RCC 7860 (cell line): ENCODE measurements around the gene CBX4.
A peak's percentile ranks its signal among the peaks of the same experiment; 100 is the strongest.

Experiments
- DNase-seq: peaks from one replicate; pipeline ENCODE4 v3.0.0-alpha.2; 2015; ENCODE audit warnings: low spot score
- FAIRE-seq: peaks from 2 replicates; lab custom pipeline; 2012; peaks lifted over from hg19 to GRCh38; lab: Jason Lieb, UNC

Gene CBX4

DNA sequence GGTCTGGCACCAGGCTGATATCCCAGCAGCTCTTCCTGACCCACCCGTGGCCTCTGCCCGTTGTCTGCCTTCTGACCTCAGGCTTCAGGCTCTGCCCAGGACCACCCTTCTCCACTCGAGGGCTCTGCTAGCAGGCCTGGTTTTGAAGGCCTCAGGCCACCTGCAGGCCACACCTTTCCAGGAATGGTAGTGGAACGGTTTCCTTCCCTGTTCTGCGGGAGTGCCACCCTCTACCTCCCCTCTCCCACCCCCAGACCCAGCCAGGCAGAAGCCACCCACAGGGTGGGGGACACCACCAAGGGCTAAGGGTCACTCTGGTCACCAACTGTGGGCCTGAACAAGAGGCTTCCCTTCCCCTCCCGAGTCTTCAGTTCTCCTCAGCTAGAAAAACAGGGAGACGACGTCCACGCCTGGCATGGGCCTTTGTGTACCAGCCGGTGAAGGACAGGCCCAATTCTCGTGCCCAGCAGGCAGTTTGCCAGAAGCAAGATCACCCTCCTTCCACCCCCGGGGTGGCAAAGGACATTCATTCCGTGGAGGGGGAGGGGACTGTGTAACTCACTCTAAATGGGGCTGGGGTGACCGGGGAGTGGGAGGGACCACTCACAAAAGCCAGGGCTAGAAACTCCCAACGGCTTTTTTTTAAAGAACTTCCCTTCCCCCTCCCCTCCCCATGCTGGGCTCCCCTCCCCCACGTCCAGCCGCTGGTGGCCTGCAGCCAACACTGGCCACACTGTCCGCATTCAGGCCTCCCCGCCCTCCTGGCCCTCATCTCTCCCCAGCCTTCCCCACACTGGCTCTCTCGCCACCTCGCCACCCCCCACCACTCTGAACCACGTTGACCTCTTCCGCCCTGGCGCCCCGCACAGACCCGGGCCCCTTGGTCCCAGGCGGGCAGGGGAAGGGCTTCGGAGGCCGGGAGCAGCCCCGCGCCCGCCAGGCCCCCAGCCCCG is 7.7 kb downstream of the CBX4 start:
- DNase-seq = peak; percentile 65
- no peak for FAIRE-seq

DNA sequence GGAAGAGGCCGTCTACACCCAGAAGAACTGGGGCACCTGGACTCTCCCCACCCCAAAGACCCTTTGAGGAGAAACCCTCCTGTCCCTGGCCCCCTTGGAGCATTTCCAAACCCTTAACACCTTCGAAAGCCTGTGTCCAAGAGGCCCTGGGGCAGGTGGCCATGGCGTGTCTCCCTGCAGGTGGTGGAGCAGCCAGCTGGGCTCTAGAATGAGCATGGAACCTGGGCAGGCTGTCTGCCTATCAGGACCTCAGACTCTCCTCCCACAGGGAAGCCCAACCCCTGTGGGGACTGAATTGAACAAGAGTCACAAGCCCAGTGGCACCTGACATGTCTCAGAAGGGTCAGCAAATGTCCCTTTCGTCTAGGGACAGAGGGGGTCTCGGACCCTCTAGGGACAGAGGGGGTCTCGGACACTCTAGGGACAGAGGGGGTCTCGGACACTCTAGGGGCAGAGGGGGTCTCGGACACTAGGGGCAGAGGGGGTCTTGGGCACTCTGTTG is 8.4 kb downstream of the CBX4 start:
- no peak for FAIRE-seq
- DNase-seq = no peak

DNA sequence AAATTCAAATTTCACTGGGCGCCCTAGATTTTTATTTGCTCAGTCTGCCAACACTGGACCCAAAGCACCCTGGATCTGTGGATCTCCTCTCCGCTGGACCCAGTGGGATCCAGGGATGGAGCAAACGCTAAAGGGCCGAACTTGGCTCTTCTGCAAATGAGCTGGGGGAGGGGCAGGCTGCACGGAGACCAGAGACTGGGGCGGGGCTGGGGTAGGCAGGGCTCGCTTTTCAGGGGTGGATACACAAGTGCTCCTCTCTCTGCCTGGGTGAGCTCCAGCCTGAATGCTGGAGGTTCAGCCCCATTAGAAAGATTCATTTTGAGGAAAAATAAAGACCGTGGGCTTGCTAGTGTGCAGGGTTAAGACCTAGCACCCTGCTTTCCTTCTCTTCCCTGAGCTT is 8.9 kb downstream of the CBX4 start:
- no peak for FAIRE-seq

DNA sequence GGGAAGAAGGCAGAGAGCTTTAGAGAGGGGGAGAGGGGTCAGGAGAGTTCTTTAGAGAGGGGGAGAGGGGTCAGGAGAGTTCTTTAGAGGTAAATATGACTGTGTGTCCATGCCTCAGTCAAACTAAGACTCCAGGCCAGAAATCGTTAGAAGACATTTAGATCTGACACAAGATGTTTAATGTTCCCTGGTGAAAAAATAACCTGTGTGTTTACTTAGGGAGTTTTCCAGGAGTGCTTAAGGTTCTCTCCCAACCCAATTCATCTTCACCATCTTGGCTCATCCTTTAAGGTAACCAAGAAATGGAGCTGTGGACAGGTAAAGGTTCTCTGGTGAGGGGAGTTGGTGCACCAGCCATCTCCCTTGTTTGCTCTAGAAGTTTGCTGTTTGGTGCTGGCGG is 9.8 kb downstream of the CBX4 start:
- FAIRE-seq (no peak), DNase-seq (no peak)

More for the DNA sequence above, 8.9 kb downstream of the CBX4 start:
- no peak for DNase-seq

DNA sequence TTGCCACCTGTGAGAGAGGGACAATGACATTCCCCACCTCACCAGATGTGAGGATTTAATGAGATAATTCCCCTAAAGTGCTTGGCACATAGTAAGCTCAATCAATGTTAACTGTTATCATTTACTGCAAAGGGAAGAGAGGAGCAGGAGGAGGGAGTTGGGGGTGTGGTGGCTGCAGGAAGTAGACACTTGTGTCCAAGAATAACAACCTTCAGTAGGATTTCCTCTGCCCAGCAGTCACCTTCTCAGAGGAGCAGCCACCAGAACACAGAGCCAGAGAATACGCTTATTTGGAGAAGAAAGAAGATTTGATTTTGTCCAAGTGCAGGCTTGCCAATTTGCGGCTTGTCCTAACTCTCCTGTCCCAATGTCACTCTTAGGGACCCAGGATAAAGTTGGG is 10.2 kb downstream of the CBX4 start:
- DNase-seq = no peak
- no peak for FAIRE-seq

DNA sequence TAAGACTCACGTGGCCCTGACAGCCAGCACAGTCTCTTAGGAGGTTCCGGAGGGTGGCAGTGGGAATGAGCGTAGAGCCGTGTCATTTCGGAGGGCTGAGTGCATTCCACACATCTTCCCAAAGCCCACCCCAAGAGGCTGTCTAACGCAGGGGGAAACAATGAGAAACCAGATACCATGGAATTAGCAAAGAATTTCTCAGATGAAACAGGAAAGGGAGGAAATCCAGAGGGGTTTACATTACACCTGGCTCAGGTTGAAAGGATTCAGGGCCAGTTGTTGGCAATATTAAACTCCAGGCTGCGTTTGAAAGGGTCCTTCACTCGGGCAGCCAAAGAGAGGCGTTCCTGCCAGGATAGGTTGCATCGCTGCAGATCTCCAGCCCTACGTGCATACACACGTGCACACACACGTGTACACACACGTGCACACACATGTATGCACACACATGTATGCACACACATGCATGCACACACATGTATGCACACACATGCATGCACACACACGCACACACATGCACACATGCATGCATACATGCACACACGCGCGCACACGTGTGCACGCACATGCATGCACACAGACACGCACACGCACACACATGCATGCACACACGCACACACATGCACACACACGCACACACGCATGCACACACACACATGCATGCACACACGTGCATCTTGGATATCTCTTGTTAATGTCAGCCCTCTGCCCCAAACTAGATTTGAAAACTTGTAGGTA is 12.2 kb downstream of the CBX4 start:
- FAIRE-seq (no peak), DNase-seq (no peak)

DNA sequence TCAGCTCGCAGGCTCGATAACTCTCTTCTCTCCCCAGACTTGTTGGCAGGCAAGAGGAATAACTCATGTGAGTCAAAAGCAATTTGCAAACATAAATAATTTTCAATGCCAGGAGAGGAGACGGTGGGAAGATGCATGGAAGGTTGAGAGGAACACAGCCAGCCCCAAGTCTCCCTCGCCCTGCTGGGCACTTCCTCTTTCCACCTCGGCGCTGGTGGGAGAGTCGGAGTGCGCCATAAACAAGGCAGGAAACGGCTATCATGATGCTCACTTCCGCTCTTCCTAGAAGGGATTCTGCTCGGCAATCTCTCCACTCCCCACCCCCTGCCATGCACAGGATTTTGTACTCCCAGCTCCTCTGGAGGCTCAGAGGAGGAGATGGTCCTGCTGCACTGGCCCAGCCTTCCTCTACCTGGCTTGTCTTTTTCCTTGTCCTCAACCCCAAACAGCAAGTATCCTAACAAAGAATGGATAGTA is 13.0 kb downstream of the CBX4 start:
- no peak for DNase-seq

DNA sequence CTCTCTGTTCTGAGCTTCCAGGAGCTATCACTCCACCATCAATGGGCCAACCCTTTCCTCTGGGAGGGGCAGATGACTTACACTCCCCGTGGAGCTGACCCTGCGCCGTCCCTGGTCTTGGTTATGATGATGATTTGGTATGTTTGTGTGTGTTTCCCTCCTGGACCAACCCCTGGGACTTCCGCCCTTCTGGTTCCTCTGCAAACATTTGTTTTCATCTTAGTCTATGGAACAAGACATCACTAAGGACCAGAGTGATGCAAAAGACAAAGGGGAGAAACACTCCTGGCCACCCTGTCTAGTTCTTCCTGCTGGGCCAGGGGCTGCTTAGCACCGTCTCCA is 13.7 kb downstream of the CBX4 start:
- no peak for FAIRE-seq
- DNase-seq = no peak

More for the DNA sequence above, 13.0 kb downstream of the CBX4 start:
- FAIRE-seq = no peak

DNA sequence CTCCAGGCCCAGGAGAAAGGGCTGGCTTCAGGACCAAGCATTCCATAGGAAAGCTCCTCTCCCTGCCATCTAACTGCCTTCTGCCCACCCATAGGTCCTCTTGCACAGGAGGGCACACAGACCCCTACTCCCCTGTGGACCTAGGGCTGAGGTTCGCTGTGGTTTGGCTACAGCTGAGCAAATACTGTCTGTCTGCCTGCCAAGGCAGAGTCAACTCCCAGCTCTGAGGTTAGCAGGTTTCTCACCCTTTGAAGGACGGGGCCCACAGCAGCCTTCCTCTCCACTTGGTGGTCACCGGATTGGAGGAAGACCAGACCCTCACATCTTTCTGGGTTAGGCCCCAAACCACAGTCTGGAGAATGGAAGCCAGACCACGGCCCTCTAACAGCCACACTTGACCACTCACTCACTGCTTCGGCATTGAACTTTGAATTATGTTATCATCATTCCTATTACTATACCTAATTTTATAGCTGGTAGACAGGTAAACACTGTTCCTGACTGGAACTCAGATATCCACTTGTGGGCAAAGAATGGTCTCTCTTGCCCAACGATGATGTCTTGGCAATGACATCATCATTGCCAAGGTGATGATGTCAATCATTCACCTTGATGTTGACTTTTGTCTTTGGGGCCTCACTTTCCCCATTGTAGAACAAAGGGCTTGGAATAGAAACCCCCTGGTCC is 14.2 kb downstream of the CBX4 start:
- DNase-seq = no peak
- no peak for FAIRE-seq

DNA sequence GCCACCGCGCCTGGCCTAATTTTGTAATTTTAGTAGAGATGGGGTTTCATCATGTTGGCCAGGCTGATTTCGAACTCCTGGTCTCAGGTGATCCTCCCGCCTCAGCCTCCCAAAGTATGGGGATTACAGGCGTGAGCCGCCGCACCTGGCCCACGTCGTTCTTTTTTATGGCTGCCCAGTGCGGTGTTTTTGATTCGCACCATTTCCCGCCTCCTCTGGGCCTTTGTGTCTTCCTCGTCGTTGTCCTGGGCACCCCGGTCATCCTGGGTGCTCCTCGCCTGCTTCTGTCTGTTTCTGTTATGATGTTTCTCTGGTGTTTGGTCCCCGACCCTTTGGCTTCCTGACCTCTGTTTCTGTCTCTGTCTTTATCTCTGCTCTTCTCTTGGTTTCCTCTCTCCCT is 15.0 kb downstream of the CBX4 start:
- FAIRE-seq (no peak), DNase-seq (no peak)

DNA sequence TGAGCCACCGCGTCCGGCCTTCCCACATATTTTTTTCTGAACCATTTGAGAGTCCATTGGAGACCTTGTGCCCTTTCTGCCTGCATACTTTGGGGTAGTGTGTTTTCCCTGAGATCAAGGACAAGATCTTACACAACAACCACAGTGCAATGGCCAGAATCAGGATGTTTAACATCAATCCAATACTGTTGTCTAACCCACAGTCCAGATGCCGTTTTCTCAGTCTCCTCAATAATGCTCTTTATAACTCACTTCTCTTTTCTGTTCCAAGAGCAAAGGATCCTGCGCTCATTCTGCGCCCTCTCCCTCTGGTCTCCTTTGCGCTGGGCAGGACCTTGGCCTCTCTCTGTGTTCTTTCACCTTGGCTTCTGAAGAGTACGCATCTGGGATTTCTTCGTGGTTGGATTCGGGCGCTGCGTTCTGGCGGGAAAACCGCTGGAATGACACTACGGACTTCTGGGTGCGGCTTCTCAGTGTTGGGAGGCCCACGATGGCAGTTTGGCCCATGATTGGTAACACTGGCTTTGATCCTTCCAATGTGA is 16.6 kb downstream of the CBX4 start:
- DNase-seq (no peak), FAIRE-seq (no peak)

DNA sequence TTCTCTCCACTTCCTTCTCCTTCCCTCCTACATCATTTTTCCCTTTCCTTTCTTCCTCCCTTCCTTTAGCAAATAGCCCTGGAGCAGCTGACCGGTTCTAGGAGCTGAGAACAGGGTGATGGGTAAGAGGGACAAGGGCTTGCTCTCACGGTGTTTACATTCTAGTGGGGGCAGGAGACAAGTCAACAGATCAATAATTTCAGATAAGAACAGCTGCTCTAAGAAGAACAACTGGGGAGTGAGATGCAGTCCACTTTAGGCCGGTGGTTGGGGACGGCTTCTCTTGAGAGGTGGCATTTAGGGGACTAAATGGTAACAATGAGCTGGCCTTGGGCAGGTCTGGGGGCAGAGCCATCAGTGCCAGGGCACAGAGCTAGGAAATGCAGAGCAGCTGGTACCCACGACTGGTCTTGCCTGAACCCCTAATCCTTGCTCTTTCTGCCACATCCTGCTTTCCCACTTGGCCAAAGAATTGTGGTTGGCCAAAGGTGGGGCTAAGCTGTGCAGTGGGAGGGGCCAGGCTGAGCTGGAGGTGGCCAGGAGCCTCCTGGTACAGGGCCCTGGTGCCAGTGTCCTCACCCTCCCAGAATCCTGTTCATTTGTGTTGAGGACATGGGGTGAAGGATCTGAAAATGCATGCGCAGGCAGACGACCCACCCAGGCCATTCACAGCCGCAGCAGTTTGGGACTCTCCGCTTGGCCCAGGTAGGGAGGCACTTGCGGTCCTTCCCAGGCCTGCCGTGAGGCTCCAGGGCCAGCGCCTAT is 17.7 kb downstream of the CBX4 start:
- FAIRE-seq (no peak), DNase-seq (no peak)

DNA sequence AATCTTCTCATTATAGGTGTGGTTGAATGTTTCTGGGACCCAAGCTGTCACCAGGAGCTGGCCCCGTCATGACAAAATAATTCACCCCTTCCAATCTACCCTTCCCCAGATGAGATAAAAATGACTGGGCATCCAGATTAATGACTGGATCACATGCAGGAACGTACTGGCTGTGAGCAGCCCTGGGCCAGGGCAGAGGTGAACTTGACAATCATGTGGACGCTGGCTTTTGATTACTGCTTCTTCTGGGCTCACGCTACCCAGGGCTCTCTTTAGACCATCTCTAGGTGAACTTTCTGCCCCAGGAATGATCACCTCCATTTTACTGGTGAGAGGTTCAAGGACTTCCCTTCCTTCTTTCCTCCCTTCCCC is 18.3 kb downstream of the CBX4 start:
- no peak for DNase-seq
- no peak for FAIRE-seq

DNA sequence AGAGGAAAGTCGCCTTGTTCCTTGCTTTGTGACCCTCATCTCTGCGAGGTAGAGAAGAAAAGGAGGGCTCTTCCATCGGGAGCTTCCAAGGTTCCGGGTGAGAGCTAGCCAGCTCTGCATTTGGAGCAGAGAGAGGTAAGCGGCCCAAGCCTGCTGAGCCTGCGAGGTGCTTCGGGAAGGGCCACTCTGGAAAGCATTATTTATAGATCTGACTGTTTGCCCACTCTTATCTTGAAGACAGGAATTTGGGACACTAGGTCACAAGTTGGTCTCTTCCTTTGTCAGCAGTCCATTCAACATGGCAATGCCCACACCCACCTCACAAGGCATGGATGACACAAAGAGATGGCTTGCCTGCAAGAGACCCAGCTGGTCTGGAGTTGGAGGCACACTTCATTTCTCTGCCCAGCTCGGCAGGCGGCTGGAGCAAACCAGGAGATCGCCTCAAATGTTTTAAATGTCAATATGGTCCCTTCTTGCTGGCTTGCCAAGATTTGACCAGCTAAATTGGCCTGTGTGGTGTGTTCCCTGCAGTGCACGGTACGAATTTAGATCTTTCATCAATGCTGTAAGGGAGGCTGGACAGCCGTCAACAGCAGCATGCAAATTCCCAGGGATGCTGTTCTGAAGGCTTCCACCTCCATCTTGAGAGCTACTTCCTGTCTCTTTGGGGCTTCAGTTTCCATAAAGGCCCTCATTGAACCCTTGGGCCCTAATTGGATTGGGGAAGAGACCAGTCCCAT is 19.5 kb downstream of the CBX4 start:
- FAIRE-seq = no peak
- DNase-seq = no peak

DNA sequence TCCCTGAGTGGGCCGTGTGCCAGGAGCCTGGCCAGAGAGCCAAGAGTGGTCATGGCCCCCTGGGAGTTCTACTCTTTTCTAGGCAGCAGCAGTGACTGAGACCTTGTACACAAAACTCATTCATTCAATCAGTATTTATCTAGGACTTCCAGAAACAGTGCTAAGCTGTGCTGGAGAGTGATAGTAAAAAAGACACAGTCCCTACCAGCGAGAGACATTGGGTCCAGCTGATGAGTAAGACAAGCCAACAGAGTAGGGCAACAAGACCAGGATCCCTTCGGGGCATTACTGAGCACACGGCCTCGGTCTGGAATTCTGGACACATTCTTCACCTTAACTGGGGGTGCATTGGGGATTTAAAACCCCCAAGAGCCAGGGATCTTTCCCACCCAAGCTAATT is 20.2 kb downstream of the CBX4 start:
- no peak for FAIRE-seq
- no peak for DNase-seq

DNA sequence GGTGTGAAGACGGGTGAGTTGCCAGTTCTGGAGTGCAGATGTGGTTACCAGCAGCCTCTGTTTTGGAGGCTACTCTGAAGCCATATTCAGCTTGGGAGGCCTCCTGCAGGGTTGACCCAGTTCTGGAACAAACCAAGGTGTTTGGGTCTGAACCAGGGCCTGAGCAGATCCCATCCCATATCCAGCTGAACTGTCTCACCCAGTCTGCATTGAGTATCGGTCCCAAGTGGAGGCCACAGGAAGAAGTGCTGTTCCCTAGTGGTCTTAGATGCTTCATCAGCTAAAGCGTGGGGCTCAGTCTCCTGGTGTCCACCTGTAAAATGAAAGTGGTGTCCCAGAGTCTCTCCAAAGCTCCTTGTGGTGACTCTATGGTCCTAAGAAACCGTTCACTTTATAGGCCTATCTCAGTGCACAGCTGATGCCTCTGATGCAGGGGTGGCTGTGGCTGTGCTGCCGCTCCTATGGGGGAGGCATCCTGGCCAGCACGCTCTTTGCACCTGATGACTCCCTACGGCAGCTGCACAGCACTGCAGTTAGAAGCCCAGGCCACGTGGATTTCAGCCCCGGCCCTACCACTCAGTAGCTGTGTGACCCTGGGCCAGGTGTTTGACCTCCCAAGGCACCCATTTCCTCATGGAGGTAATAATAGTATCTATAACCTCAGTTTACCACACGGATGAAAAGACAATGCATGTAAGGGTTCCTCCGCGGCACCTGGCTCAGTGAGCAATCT is 21.0 kb downstream of the CBX4 start:
- DNase-seq (no peak), FAIRE-seq (no peak)

DNA sequence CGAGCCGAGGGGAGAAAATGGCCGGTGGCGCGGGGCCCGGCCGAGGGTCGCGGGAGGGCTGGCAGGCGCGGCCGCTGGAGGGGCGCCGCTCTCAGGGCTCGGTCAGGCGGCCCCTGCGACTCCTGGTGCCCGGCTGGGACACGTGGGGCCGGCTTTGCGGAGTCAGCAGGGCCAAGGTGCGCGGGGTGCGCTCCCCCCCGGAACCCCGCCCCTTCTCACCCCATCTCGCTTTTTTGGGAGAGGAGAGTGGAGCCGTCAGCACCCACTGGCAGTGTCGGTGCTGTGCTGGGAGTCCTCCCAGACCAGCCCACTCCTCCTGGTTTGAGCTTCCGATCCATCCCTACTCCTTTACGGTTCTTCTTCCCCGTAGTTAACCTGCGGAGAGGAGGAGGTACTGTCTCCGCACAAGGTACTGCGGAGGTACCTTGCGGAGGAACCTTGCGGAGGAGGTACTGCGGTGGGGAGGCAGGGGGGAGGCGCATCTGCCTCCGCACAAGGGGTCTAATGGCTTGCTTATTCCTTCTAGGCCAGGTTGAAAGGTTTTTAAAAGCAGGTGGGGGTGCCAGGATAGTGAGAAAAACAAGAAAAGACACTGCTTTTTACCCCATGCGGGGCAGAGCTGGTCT is 23.3 kb downstream of the CBX4 start:
- DNase-seq (no peak), FAIRE-seq (no peak)

DNA sequence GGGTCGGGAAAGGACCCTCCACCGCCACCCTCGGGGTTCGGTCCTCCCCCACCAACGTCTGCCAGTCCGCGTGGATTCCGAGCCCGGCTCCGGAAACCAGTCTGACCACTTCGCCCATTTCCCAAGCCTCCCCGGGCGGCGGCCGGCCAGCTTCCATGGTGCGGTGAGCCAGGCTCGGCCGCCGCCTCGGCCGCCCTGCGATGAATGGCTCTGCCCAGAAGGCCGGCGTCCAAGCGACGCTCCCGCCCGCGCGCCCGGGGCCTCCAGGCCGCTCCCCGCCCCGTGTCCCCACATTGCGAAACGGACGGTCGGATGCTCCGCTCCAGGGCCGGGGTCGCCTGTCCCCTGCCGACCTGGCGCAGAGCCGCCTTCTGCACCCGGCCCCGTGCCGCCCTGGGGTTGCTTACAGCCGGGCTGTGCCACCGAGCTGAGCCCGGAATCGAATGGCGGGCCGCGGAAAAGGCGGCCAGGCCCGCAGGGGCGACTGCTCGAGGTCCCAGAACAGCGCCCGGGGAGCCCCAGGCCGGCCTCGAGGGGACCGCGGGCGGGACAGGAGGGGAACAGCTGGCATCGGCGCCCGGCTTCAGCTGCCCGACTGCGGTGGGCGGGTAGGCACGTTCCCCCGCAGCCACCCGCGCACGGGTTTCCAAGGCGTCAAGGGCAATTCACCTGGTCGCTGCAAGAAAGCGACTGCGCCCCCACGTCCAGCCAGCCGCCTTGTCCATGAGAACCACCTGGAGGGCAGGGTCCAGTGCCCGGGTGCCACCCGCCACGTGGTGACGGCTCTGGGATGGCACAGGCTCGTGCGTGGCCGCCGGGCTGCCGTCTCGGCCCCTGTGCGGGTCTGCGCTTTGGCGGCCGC is 24.0 kb downstream of the CBX4 start:
- DNase-seq = no peak
- FAIRE-seq = no peak
